ENCODE measurements around the gene SRGAP2C. TPM values are rescaled to one million over a fixed set of nuclear protein-coding genes. Genes with fewer than 3 reads are reported as not detected.
A peak's percentile ranks its signal among the peaks of the same experiment; 100 is the strongest.
"Not testable (repeated sequence)": the region's sequence is repeated elsewhere in the genome, so short reads cannot be mapped to it uniquely, and the experiment has no call there.

Gene SRGAP2C
- total and polyA plus RNA-seq, 4 donors: 1.9 to 11.9 (median 4.3) TPM

DNA sequence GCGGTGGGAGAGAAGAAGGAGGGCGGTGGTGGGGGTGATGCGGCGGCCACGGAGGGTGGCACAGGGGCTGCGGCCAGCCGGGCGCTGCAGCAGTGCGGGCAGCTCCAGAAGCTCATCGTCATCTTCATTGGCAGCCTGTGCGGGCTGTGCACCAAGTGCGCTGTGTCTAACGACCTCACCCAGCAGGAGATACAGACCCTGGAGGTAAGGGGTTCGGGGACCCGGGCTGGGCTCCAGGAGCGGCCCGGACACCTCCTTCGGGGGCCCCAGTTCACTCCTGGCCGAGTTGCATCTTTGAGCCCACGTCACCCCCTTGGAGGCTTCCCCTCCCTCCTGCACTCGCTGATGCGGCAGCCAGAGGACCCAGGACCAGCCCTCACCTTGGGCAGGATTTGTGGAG lies 212.3 kb downstream of the SRGAP2C start:
- H3K4me1 ChIP-seq (ENCODE audit: control insufficient read depth in 4 of 4, insufficient read depth in 4 of 4, low read length in 3 of 4); DNase-seq (ENCODE audit: low spot score); H3K27me3 ChIP-seq (ENCODE audit: control insufficient read depth in 4 of 4, insufficient read depth in 4 of 4, low read length in 3 of 4); H3K9me3 ChIP-seq (ENCODE audit: control insufficient read depth in 4 of 4, low read length in 3 of 4); H3K9ac ChIP-seq (ENCODE audit: low read depth in 1 of 2, low read length in 2 of 2); H3K36me3 ChIP-seq (ENCODE audit: control insufficient read depth in 4 of 4, insufficient read depth in 3 of 4, low read depth in 1 of 4, low read length in 3 of 4): not testable (repeated sequence)
- Histone ChIP-seq H3K27ac (ENCODE audit: low read depth in 1 of 2, low read length in 2 of 2) (peak overlapping the region in 1 of 2 donors; percentile 46), H3K4me3 (ENCODE audit: low read depth in 1 of 3, low read length in 3 of 3) (peak overlapping the region in 1 of 3 donors; percentile 61)
- WGBS: 32% methylated on average over 20 of the region's 22 CpGs

DNA sequence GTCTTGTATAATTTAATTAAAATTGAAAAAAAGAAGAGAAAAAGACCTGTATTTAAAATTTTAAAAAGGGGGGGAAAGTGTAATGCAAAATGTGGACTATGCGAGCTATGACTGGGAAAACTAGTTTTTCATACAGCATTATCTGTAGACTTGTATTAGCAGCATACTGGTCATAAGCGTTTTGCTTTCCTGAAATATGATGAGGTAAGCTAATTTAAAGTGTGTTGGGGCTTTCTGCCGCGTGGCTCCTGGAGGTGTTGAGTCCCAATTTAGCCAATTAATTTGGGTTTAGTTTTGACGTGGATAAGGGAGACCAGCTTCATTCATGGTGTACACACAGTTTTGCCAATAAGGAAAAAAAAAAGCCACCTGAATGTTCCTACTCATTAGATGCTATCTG lies 214.4 kb downstream of the SRGAP2C start:
- whole genome bisulfite sequencing: 90% methylated on average over 5 of the region's 5 CpGs
- H3K4me1 ChIP-seq (ENCODE audit: control insufficient read depth in 4 of 4, insufficient read depth in 4 of 4, low read length in 3 of 4); H3K27ac ChIP-seq (ENCODE audit: low read depth in 1 of 2, low read length in 2 of 2); H3K27me3 ChIP-seq (ENCODE audit: control insufficient read depth in 4 of 4, insufficient read depth in 4 of 4, low read length in 3 of 4); H3K9ac ChIP-seq (ENCODE audit: low read depth in 1 of 2, low read length in 2 of 2); H3K36me3 ChIP-seq (ENCODE audit: control insufficient read depth in 4 of 4, insufficient read depth in 3 of 4, low read depth in 1 of 4, low read length in 3 of 4); H3K9me3 ChIP-seq (ENCODE audit: control insufficient read depth in 4 of 4, low read length in 3 of 4); DNase-seq (ENCODE audit: low spot score); H3K4me3 ChIP-seq (ENCODE audit: low read depth in 1 of 3, low read length in 3 of 3): not testable (repeated sequence)

DNA sequence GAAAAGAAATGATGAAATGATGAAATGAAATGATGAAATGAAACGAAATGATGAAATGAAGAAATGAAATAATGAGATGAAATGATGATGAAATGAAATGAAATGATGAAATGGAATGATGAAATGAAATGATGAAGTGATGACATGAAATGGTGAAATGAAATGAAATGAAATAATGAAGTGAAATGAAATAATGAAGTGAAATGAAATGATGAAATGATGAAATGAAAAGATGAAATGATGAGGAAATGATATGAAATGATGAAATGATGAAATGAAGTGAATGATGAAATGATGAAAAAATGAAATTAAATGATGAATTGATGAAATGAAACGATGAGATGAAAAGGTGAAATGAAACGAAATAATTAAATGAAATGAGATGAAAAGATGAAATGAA lies 215.3 kb downstream of the SRGAP2C start:
- not testable (repeated sequence) for H3K36me3 ChIP-seq (ENCODE audit: control insufficient read depth in 4 of 4, insufficient read depth in 3 of 4, low read depth in 1 of 4, low read length in 3 of 4); H3K27me3 ChIP-seq (ENCODE audit: control insufficient read depth in 4 of 4, insufficient read depth in 4 of 4, low read length in 3 of 4); H3K27ac ChIP-seq (ENCODE audit: low read depth in 1 of 2, low read length in 2 of 2); DNase-seq (ENCODE audit: low spot score); H3K4me1 ChIP-seq (ENCODE audit: control insufficient read depth in 4 of 4, insufficient read depth in 4 of 4, low read length in 3 of 4); H3K9me3 ChIP-seq (ENCODE audit: control insufficient read depth in 4 of 4, low read length in 3 of 4); H3K9ac ChIP-seq (ENCODE audit: low read depth in 1 of 2, low read length in 2 of 2); H3K4me3 ChIP-seq (ENCODE audit: low read depth in 1 of 3, low read length in 3 of 3)
- 91% methylated on average over 3 of the region's 3 CpGs for WGBS

DNA sequence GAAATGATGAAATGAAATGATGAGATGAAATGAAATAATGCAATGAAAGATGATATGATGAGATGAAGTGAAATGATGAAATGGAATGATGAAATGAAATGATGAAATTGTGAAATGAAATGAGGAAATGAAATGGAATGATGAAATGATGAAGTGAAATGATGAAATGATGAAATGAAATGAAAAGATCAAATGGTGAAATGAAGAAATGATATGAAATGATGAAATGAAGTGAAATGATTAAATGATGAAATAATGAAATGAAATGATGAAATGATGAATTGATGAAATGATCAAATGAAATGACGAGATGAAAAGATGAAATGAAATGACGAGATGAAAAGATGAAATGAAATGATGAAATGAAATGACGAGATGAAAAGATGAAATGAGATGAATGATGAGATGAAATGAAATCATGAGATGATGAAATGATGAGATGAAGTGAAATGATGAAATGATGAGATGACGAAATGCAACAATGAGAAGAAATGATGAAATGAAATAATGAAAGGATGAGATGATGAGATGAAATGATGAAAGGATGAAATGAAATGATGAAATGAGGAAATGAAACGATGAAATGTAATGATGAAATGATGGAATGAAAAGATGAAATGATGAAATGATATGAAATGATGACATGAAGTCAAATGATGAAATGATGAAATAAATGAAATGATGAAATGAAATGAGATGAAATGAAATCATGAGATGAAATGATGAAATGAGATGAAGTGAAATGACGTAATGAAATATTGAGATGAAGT lies 216.0 kb downstream of the SRGAP2C start:
- 88% methylated on average over 6 of the region's 6 CpGs for WGBS
- not testable (repeated sequence) for DNase-seq (ENCODE audit: low spot score); H3K36me3 ChIP-seq (ENCODE audit: control insufficient read depth in 4 of 4, insufficient read depth in 3 of 4, low read depth in 1 of 4, low read length in 3 of 4); H3K27ac ChIP-seq (ENCODE audit: low read depth in 1 of 2, low read length in 2 of 2); H3K4me1 ChIP-seq (ENCODE audit: control insufficient read depth in 4 of 4, insufficient read depth in 4 of 4, low read length in 3 of 4); H3K27me3 ChIP-seq (ENCODE audit: control insufficient read depth in 4 of 4, insufficient read depth in 4 of 4, low read length in 3 of 4); H3K4me3 ChIP-seq (ENCODE audit: low read depth in 1 of 3, low read length in 3 of 3); H3K9me3 ChIP-seq (ENCODE audit: control insufficient read depth in 4 of 4, low read length in 3 of 4); H3K9ac ChIP-seq (ENCODE audit: low read depth in 1 of 2, low read length in 2 of 2)

- H3K27me3 ChIP-seq (ENCODE audit: control insufficient read depth in 4 of 4, insufficient read depth in 4 of 4, low read length in 3 of 4); DNase-seq (ENCODE audit: low spot score); H3K9me3 ChIP-seq (ENCODE audit: control insufficient read depth in 4 of 4, low read length in 3 of 4); H3K9ac ChIP-seq (ENCODE audit: low read depth in 1 of 2, low read length in 2 of 2); H3K36me3 ChIP-seq (ENCODE audit: control insufficient read depth in 4 of 4, insufficient read depth in 3 of 4, low read depth in 1 of 4, low read length in 3 of 4); H3K27ac ChIP-seq (ENCODE audit: low read depth in 1 of 2, low read length in 2 of 2); H3K4me1 ChIP-seq (ENCODE audit: control insufficient read depth in 4 of 4, insufficient read depth in 4 of 4, low read length in 3 of 4); H3K4me3 ChIP-seq (ENCODE audit: low read depth in 1 of 3, low read length in 3 of 3): not testable (repeated sequence)
- WGBS: 63% methylated on average over 22 of the region's 26 CpGs
Observed at GRCh38 chr1:121401375-121401955, 216.7 kb downstream of the SRGAP2C start.

DNA sequence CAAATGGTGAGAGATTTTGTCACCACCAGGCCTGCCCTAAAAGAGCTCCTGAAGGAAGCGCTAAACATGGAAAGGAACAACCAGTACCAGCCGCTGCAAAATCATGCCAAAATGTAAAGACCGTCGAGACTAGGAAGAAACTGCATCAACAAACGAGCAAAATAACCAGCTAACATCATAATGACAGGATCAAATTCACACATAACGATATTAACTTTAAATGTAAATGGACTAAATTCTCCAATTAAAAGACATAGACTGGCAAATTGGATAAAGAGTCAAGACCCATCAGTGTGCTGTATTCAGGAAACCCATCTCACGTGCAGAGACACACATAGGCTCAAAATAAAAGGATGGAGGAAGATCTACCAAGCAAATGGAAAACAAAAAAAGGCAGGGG lies 218.5 kb downstream of the SRGAP2C start:
- not testable (repeated sequence) for H3K4me1 ChIP-seq (ENCODE audit: control insufficient read depth in 4 of 4, insufficient read depth in 4 of 4, low read length in 3 of 4); H3K9me3 ChIP-seq (ENCODE audit: control insufficient read depth in 4 of 4, low read length in 3 of 4); H3K27ac ChIP-seq (ENCODE audit: low read depth in 1 of 2, low read length in 2 of 2); DNase-seq (ENCODE audit: low spot score); H3K36me3 ChIP-seq (ENCODE audit: control insufficient read depth in 4 of 4, insufficient read depth in 3 of 4, low read depth in 1 of 4, low read length in 3 of 4); H3K9ac ChIP-seq (ENCODE audit: low read depth in 1 of 2, low read length in 2 of 2); H3K4me3 ChIP-seq (ENCODE audit: low read depth in 1 of 3, low read length in 3 of 3); H3K27me3 ChIP-seq (ENCODE audit: control insufficient read depth in 4 of 4, insufficient read depth in 4 of 4, low read length in 3 of 4)
- 97% methylated on average over 6 of the region's 7 CpGs for WGBS
